Immature natural killer cell (primary cell): ENCODE measurements around the gene DOK6. TPM values are rescaled to one million over a fixed set of nuclear protein-coding genes. Genes with fewer than 3 reads are reported as not detected.

Source experiments
- DNase-seq, 3 donors: peaks; one replicate each; pipeline ENCODE4 v3.0.0; 2022; ENCODE audit warnings: mixed read lengths in 1 of 3
- H3K27ac Mint-ChIP-seq, 6 donors: one replicate each; pipeline ENCODE4 v1.8.0; 2020; ENCODE audit warnings: mixed read lengths in 6 of 6, mild to moderate bottlenecking in 5 of 6, inconsistent platforms in 4 of 6, moderate library complexity in 3 of 6
- H3K27me3 Mint-ChIP-seq, 3 donors: one replicate each; pipeline ENCODE4 v1.8.0; 2020 to 2021; ENCODE audit warnings: low read depth in 3 of 3, mild to moderate bottlenecking in 3 of 3, mixed read lengths in 3 of 3, moderate library complexity in 3 of 3, inconsistent platforms in 1 of 3
- H3K36me3 Mint-ChIP-seq, 3 donors: one replicate each; pipeline ENCODE4 v1.8.0; 2020; ENCODE audit warnings: mixed read lengths in 3 of 3, inconsistent platforms in 2 of 3, mild to moderate bottlenecking in 2 of 3
- H3K4me1 Mint-ChIP-seq, 2 donors: one replicate each; pipeline ENCODE4 v1.8.0; 2020; ENCODE audit warnings: inconsistent platforms in 2 of 2, mild to moderate bottlenecking in 2 of 2, mixed read lengths in 2 of 2, moderate library complexity in 1 of 2
- H3K4me3 Mint-ChIP-seq, 5 donors: one replicate each; pipeline ENCODE4 v1.8.0; 2020; ENCODE audit warnings: mild to moderate bottlenecking in 5 of 5, mixed read lengths in 5 of 5, inconsistent platforms in 3 of 5, moderate library complexity in 3 of 5
- H3K9me3 Mint-ChIP-seq, 6 donors: one replicate each; pipeline ENCODE4 v1.8.0; 2020; ENCODE audit warnings: mild to moderate bottlenecking in 6 of 6, mixed read lengths in 6 of 6, inconsistent platforms in 4 of 6, moderate library complexity in 3 of 6
- polyA plus RNA-seq, 3 donors: library from polyadenylated mRNA; unstranded; fragments of 300-500 nt; fragmentation: Illumina TruSeq; gene quantifications; one replicate each; pipeline ENCODE4 v1.2.3, GENCODE V29; 2021

Gene DOK6
- polyA plus RNA-seq, 3 donors from 2014 or later: 0.17 to 0.54 (median 0.30) TPM

- Mint-ChIP-seq H3K9me3 (peaks cover 0 to 2% (median 0%) of the 10 kb centered on the region in 6 donors), H3K36me3 (no peaks in the 10 kb centered on the region), H3K27ac (peak overlapping the region in 1 of 6 donors; percentile 42), H3K4me1 (peaks cover 6 to 7% of the 10 kb centered on the region in 2 donors), H3K4me3 (peak overlapping the region in 4 of 5 donors; percentile 5 to 70 (median 28)), H3K27me3 (no peaks in the 10 kb centered on the region)
- DNase-seq: no peak
Observed at GRCh38 chr18:69580107-69580506, 179.4 kb downstream of the DOK6 start.

- peaks cover 6 to 7% of the 10 kb centered on the region in 2 donors for H3K4me1 Mint-ChIP-seq
- no peak for DNase-seq
- H3K4me3 Mint-ChIP-seq: no peak overlapping the region
- H3K27me3 Mint-ChIP-seq: peaks cover 0 to 4% (median 3%) of the 10 kb centered on the region in 3 donors
- peaks cover 0 to 2% (median 0%) of the 10 kb centered on the region in 6 donors for H3K9me3 Mint-ChIP-seq
- H3K36me3 Mint-ChIP-seq: no peaks in the 10 kb centered on the region
- H3K27ac Mint-ChIP-seq: no peak overlapping the region
Observed at GRCh38 chr18:69584429-69584828, 183.7 kb downstream of the DOK6 start.

DNA sequence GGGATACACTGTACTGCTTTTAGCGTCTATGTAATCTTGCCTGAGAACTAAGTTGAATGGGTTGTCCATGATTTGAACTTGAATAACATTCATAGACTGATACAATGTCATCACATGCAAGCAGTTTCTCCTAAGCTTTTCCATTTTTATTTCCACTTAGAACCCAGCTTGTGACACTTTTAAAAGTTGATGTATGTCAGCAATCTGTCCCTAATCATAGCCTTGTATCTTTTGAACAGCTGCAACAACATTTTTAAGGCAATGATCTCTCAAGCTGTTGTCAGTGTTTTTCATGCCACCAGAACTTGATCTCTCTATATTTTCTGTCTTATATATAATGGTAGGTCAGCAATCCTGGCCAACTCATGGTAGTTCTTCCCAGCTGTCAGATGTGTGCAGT is 185.0 kb downstream of the DOK6 start:
- Mint-ChIP-seq H3K4me3 (no peak overlapping the region), H3K4me1 (no peaks in the 10 kb centered on the region), H3K27me3 (peaks cover 0 to 4% (median 3%) of the 10 kb centered on the region in 3 donors), H3K27ac (no peak overlapping the region), H3K36me3 (no peaks in the 10 kb centered on the region), H3K9me3 (peaks cover 0 to 2% (median 0%) of the 10 kb centered on the region in 6 donors)
- DNase-seq: no peak

GRCh38 chr18:69586537-69586936 is 185.8 kb downstream of the DOK6 start:
- Mint-ChIP-seq H3K9me3 (no peaks in the 10 kb centered on the region), H3K4me3 (no peak overlapping the region), H3K36me3 (no peaks in the 10 kb centered on the region), H3K27ac (no peak overlapping the region), H3K27me3 (peaks cover 0 to 4% (median 3%) of the 10 kb centered on the region in 3 donors), H3K4me1 (no peaks in the 10 kb centered on the region)
- DNase-seq: no peak

- H3K36me3 Mint-ChIP-seq: no peaks in the 10 kb centered on the region
- no peak for DNase-seq
- no peak overlapping the region for H3K27ac Mint-ChIP-seq
- peaks cover 0 to 4% (median 3%) of the 10 kb centered on the region in 3 donors for H3K27me3 Mint-ChIP-seq
- H3K4me1 Mint-ChIP-seq: no peaks in the 10 kb centered on the region
- H3K9me3 Mint-ChIP-seq: no peaks in the 10 kb centered on the region
- no peak overlapping the region for H3K4me3 Mint-ChIP-seq
Observed at GRCh38 chr18:69588301-69588700, 187.6 kb downstream of the DOK6 start.

GRCh38 chr18:69590150-69590549 is 189.5 kb downstream of the DOK6 start:
- Mint-ChIP-seq H3K36me3 (no peaks in the 10 kb centered on the region), H3K4me1 (no peaks in the 10 kb centered on the region), H3K9me3 (no peaks in the 10 kb centered on the region), H3K27me3 (peaks cover 0 to 4% (median 3%) of the 10 kb centered on the region in 3 donors), H3K27ac (no peak overlapping the region), H3K4me3 (no peak overlapping the region)
- no peak for DNase-seq

DNA sequence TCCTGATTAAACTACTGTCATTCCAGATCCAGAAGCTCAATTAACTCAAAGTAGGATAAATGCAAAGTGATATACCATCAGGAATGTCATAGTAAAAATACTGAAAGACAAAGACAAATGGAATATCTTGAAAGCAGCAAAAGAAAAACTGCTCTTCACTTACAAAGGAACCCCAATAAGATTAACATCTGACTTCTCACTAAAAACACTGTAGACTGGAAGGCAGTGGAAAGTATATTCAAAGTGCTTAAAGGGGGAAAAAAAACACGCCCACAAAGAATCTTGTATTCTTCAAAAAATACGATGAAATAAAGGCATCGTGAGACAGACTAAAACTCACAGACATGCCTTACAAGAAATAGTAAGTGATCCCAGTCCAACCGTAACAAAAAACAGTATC is 195.7 kb downstream of the DOK6 start:
- Mint-ChIP-seq H3K4me1 (no peaks in the 10 kb centered on the region), H3K9me3 (peaks cover 0 to 12% (median 7%) of the 10 kb centered on the region in 6 donors), H3K27ac (no peak overlapping the region), H3K4me3 (no peak overlapping the region), H3K36me3 (no peaks in the 10 kb centered on the region), H3K27me3 (no peaks in the 10 kb centered on the region)
- no peak for DNase-seq

DNA sequence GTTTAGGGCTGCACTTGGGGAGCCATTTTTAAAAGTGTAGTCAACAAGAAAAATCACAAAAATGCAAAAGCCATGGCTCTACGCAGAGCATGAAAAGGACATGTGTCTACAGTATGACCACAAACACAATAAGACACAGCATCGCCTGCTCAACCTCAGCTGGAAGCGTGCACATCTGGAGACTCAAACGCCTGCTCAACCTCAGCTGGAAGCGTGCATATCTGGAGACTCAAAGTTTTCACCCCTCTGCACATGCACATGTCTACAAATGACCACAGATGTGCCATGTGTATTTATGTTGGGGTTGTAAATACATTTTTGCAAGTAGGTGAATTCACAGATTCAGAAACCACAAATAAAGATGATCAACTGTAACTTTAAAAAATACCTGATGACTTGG is 196.9 kb downstream of the DOK6 start:
- H3K27ac Mint-ChIP-seq: no peak overlapping the region
- peaks cover 0 to 12% (median 7%) of the 10 kb centered on the region in 6 donors for H3K9me3 Mint-ChIP-seq
- H3K36me3 Mint-ChIP-seq: no peaks in the 10 kb centered on the region
- H3K4me1 Mint-ChIP-seq: no peaks in the 10 kb centered on the region
- DNase-seq: no peak
- H3K4me3 Mint-ChIP-seq: no peak overlapping the region
- H3K27me3 Mint-ChIP-seq: no peaks in the 10 kb centered on the region

DNA sequence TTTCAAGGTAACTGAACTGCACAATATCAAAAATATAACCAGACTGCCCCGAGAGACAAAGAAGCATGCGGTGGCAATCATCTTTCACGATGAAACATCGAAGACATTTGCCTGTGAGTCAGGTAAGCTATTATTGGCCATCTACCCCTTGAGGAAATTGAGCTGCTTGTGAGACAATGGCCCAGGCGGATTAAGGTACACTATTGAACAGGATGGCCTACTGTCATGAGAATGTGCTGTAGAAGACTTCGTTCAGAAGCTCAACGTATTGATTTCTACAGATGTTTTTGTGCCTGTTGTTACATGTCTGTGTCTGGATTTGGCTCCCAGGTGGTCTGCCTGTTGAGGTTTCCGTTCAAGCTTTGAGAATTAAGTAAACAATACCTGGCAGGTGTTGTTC is 198.7 kb downstream of the DOK6 start:
- peaks cover 0 to 12% (median 7%) of the 10 kb centered on the region in 6 donors for H3K9me3 Mint-ChIP-seq
- H3K27ac Mint-ChIP-seq: no peak overlapping the region
- no peaks in the 10 kb centered on the region for H3K36me3 Mint-ChIP-seq
- no peaks in the 10 kb centered on the region for H3K27me3 Mint-ChIP-seq
- H3K4me3 Mint-ChIP-seq: no peak overlapping the region
- H3K4me1 Mint-ChIP-seq: no peaks in the 10 kb centered on the region
- DNase-seq: no peak

DNA sequence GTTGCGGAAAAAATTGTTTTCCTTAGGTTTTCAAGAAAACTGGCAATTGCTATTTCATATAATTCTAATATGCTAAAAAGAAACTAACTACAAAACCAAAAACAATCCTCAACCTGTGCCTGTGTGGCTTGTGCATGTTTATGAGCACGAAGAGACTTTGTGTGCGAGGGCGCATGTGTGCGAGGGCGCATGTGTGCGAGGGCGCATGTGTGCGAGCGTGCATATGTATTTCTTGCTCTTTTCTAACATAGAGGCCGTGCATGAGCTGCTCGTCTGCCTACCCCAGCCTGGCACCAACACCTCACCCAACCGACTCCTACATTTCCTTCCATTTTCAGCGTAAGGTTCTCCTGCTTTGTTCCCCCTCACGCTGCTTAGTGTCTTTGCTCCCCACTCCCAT is 211.6 kb downstream of the DOK6 start:
- Mint-ChIP-seq H3K27ac (no peak overlapping the region), H3K4me3 (peak overlapping the region in 1 of 5 donors; percentile 6), H3K27me3 (peaks cover 0 to 6% (median 3%) of the 10 kb centered on the region in 3 donors), H3K9me3 (peaks cover 0 to 3% (median 0%) of the 10 kb centered on the region in 6 donors), H3K4me1 (no peaks in the 10 kb centered on the region), H3K36me3 (no peaks in the 10 kb centered on the region)
- DNase-seq: no peak

DNA sequence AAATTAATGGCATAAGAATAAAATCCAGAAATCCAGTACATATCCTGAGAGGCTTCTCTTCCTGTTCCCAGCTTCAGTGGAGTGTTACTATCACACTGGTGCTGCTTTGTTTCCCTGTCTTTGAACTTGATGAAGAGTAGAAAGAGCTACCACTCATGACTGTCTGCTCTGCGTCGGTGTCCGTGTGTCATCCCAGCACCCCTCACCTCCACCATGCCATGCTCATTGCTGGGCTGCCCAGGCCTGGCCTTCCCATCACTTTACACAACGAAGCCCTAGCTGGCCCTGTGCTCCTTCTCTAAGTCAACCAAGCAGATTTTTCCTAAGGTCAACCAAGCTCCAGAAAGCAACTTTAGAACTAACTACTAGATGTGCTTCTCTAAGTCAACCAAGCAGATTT is 215.4 kb downstream of the DOK6 start:
- peaks cover 2 to 6% (median 4%) of the 10 kb centered on the region in 3 donors for H3K27me3 Mint-ChIP-seq
- no peaks in the 10 kb centered on the region for H3K36me3 Mint-ChIP-seq
- no peaks in the 10 kb centered on the region for H3K4me1 Mint-ChIP-seq
- no peak overlapping the region for H3K27ac Mint-ChIP-seq
- no peak for DNase-seq
- H3K9me3 Mint-ChIP-seq: peaks cover 0 to 3% (median 0%) of the 10 kb centered on the region in 6 donors
- no peak overlapping the region for H3K4me3 Mint-ChIP-seq

DNA sequence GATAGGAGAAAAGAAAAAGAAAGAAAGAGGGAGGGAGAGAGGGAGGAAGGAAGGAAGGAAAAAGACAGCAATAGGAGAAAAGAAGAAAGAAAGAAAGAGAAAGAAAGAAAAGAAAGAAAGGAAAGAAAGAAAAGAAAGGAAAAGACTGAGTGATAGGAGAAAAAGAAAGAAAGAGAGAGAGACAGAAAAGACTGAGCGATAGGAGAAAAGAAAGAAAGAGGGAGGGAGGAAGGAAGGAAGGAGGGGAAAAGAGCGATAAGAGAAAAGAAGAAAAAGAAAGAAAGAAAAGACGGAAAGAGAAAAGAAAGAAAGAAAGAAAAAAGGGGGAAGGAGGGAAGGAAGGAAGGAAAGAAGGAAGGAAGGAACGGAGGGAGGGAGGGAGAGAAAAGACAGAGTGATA is 216.7 kb downstream of the DOK6 start:
- Mint-ChIP-seq H3K27me3 (peaks cover 4 to 6% (median 6%) of the 10 kb centered on the region in 3 donors), H3K9me3 (peaks cover 0 to 3% (median 0%) of the 10 kb centered on the region in 6 donors), H3K4me3 (no peak overlapping the region), H3K4me1 (no peaks in the 10 kb centered on the region), H3K36me3 (no peaks in the 10 kb centered on the region), H3K27ac (no peak overlapping the region)
- no peak for DNase-seq

DNA sequence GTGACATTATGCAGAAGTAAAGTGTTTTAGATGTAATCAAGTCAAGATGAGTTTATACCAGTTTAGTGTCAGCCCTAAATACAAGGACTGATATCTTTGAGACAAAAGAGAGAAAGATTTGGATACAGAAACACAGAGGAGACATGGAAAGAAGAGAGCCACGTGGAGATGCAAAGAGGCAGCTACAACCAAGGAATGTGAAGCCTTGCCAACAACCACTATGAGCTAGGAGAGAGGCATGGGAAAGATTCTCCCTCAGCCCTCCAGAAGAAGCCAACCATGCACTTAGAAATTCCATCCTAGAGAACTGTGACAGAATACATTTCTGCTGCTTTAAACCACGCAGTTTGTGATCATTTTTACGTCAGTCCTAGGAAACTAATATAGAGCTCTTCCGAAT is 217.2 kb downstream of the DOK6 start:
- Mint-ChIP-seq H3K27ac (no peak overlapping the region), H3K36me3 (no peaks in the 10 kb centered on the region), H3K4me3 (no peak overlapping the region), H3K4me1 (no peaks in the 10 kb centered on the region), H3K9me3 (peaks cover 0 to 3% (median 0%) of the 10 kb centered on the region in 6 donors), H3K27me3 (peaks cover 4 to 6% (median 6%) of the 10 kb centered on the region in 3 donors)
- DNase-seq: no peak

DNA sequence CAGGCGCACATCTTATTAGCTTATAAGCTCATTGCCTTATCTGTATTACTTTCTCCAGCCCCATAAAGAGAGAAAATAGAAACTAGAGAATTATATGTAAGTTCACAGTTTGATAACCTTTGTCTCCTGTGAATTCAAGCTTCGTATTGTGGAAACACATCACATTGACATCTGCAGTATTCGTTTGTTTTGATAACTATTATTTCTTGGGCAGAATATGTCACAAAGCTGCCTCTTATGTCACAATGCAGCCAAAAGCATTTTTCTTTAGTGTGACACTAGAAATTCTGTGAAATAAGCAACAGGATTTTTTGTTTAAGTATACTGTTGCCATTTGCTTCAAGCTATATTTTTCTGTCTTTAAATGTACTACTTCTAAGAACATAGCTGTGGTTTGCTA is 221.5 kb downstream of the DOK6 start:
- Mint-ChIP-seq H3K27ac (no peak overlapping the region), H3K9me3 (peaks cover 0 to 3% (median 0%) of the 10 kb centered on the region in 6 donors)

GRCh38 chr18:69622961-69623360 is 222.3 kb downstream of the DOK6 start:
- H3K9me3 Mint-ChIP-seq: no peaks in the 10 kb centered on the region
- peaks cover 2 to 9% (median 5%) of the 10 kb centered on the region in 3 donors for H3K27me3 Mint-ChIP-seq
- H3K4me1 Mint-ChIP-seq: no peaks in the 10 kb centered on the region
- no peak for DNase-seq
- no peak overlapping the region for H3K4me3 Mint-ChIP-seq
- no peak overlapping the region for H3K27ac Mint-ChIP-seq
- no peaks in the 10 kb centered on the region for H3K36me3 Mint-ChIP-seq

More for the DNA sequence above, 221.5 kb downstream of the DOK6 start:
- Mint-ChIP-seq H3K4me1 (no peaks in the 10 kb centered on the region), H3K27me3 (peaks cover 4 to 9% (median 8%) of the 10 kb centered on the region in 3 donors), H3K36me3 (no peaks in the 10 kb centered on the region), H3K4me3 (no peak overlapping the region)
- no peak for DNase-seq
